Endometrial microvascular endothelial cells (primary cell): ENCODE measurements around the gene AGK. TPM values are rescaled to one million over a fixed set of nuclear protein-coding genes. Genes with fewer than 3 reads are reported as not detected.
"Not testable (repeated sequence)": the region's sequence is repeated elsewhere in the genome, so short reads cannot be mapped to it uniquely, and the experiment has no call there.

Source experiments
- in situ Hi-C: cut with HindIII; loops from 2 replicates; pipeline ENCODE4 v1.10.0; 2017; ENCODE audit warnings: low sequenced_read_pairs, low pct_unique_long_range_greater_than_20kb; ENCODE audit errors: inconsistent ontology term
- total RNA-seq: library from RNA; depleted of rRNA; stranded (reverse); fragments of >200 nt; gene quantifications from one replicate; pipeline ENCODE4 v1.2.3, GENCODE V29; 2015; ENCODE audit errors: inconsistent ontology term

Gene AGK
- total RNA-seq, 1 donor from 2014 or later, result 44.9 TPM

GRCh38 chr7:141663081-141663849 is 112.1 kb downstream of the AGK start:
- in situ Hi-C loops, result no loop called here

- in situ Hi-C loops, result no loop called here
Measured at GRCh38 chr7:141664450-141664849, 113.2 kb downstream of the AGK start.

- in situ Hi-C loops, result no loop called here
Measured at GRCh38 chr7:141665208-141666035, 114.2 kb downstream of the AGK start.

DNA sequence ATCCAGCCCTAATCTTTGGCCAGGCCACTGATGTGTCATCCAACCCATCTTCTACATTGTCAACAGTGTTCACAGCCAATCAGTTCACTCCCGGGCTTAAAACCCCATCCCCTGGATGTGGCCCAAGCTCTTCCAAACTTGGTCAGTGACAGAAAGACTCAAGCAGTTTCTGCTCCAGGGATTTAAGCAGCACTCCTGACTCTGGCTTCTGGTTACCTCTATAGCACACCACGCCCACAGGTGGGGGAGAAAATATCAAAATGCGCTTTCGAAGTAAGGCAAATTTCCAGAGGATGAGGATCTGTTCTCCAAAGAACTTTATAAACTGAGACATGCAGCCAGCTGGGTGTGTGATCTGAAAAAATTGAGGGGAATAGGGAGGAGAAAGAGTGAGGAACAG is 114.9 kb downstream of the AGK start:
- in situ Hi-C loops, result no loop called here

DNA sequence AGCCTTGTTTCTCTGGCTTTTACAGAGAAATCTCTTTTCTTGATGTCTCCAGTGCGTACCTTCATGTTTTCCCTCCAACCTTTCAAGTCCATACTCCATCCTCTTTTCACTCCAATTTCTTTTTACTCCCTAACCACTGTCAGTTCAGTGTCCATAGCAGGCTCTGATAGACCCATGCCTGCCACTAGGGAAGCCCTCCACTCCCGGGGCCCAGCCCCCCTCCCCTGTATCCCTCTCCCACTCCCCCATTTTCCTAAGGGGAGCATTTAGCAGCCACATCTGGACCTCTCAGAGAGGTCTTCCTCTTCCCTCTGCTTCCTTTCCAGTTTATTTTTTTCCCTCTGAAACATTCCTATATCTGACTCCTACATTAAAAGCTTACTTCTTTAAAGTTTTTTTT is 117.6 kb downstream of the AGK start:
- in situ Hi-C loops, result no loop called here

DNA sequence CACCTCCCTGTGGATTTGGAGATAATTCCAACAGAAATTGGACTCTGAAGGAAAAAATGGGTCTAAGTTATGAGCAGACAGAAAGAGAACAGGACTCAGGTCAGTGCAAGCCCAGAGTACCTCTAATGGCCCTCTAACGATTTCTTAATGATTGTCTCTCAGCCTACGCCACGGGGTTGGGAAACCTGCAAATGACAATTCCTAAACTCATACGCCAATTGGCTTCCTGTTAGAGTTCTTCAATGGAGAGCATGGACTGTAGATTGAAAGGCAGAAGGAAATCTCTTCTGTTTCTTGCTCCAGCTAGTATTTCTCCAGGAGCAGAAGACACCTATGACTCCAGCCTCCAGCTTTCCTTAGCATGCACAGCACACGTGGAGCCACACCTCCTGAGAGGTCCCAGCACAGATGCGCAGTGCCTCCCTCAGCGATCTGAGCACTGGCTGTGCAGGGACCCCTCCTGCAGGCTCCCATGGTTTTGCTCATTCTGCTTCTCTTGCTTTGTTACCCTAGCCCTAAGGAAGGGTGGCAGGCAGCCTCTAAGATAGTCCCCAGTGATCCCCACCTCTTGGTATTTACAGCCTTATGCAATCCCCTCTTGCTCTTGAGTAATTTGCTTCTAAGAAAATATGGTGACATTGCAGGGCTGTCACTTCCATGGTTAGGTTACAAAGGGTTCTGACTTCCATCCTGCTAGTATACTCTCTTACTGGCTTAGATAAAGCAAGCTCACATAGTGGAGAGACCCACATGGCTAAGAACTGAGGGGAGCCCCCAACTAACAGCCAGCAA is 120.7 kb downstream of the AGK start:
- in situ Hi-C loops, result no loop called here

- in situ Hi-C loops, result no loop called here
Measured at GRCh38 chr7:141673346-141673745, 122.1 kb downstream of the AGK start.

GRCh38 chr7:141674171-141674671 is 123.0 kb downstream of the AGK start:
- in situ Hi-C loops, result no loop called here

- in situ Hi-C loops, result no loop called here
Measured at GRCh38 chr7:141674702-141675101, 123.5 kb downstream of the AGK start.

- in situ Hi-C loops, result no loop called here
Measured at GRCh38 chr7:141675436-141676215, 124.4 kb downstream of the AGK start.

- in situ Hi-C loops, result no loop called here
Measured at GRCh38 chr7:141676618-141677017, 125.4 kb downstream of the AGK start.

GRCh38 chr7:141679014-141679413 is 127.8 kb downstream of the AGK start:
- in situ Hi-C loops, result no loop called here

- in situ Hi-C loops, result no loop called here
Measured at GRCh38 chr7:141685285-141686023, 134.2 kb downstream of the AGK start.

DNA sequence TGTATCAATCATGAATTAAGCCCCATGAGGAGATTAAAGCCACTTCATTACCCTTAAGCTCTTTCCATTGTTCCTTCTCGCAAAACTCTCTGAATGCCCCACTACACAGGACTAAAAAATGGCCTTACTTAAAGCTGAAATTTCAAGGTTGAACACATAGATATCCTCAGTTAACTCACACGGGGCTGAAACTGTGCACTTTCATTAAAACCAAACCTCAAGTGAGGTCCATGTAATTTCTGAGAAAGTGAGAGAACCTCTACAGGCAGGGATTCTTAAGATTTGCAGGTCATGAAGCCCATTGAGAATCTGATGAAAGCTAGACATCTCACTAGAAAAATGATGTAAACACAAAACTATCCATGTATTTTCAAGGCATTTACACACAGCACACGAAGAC is 134.9 kb downstream of the AGK start:
- in situ Hi-C loops, result no loop called here

DNA sequence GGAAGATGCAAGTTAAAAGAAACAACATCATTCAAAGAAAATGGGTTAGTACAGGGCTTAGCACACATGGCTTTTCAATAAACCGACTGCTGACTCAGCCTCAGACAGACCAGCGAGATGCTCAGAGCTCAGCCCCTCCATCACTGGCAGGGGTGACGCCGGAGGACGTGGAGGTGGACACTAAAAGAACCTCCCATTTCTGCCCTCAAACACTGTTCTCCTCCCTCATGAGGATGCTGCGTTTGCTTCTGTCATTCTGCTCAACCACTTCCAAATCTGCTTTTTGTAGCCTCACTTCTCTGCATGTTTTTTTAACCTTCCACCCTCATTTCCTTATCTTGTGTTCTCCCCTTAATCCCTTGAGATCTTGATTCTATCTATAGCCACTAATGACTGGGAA is 135.5 kb downstream of the AGK start:
- in situ Hi-C loops, result no loop called here

GRCh38 chr7:141688043-141688442 is 136.8 kb downstream of the AGK start:
- in situ Hi-C loops, result no loop called here

DNA sequence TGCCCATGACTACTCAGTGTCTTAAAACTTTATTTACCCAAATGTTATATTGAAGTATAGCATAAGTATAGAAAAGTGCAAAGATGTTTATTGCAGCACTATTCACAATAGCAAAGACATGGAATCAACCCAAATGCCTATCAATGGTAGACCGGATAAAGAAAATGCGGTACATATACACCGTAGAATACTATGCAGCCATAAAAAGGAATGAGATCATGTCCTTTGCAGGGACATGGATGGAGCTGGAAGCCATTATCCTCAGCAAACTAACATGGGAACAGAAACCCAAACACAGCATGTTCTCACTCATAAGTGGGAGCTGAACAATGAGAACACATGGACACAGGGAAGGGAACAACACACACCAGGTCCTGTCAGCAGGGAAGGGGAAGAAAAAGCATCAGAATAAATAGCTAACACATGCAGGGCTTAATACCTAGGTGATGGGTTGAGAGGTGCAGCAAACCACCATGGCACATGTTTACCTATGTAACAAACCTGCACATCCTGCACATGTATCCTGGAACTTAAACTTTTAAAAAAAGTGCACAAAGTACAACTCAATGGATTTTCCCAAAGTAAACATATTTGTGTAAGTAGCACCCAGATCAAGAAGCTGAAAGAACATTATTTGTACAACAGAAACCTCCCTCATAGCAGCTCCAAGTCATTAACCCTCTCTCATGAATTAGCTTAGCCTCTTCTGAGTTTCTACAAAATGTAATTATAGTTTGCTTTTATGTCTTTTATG is 138.0 kb downstream of the AGK start:
- in situ Hi-C loops, result not testable (repeated sequence)
